ENCODE results near the gene FBLN2.
"Not testable (repeated sequence)": the region's sequence is repeated elsewhere in the genome, so short reads cannot be mapped to it uniquely, and the experiment has no call there.

FBLN2 gene

GRCh38 chr3:13513913-13514517 is 34.9 kb upstream of the FBLN2 start:
- DNase-seq (ENCODE audit: low read depth), result no peak

- DNase-seq (ENCODE audit: low read depth), result no peak
Observed at GRCh38 chr3:13514639-13515435, 34.1 kb upstream of the FBLN2 start.

GRCh38 chr3:13515786-13516759 is 32.9 kb upstream of the FBLN2 start:
- DNase-seq (ENCODE audit: low read depth), result no peak

GRCh38 chr3:13516760-13517135 is 32.2 kb upstream of the FBLN2 start:
- no peak for DNase-seq (ENCODE audit: low read depth)

GRCh38 chr3:13517253-13517977 is 31.5 kb upstream of the FBLN2 start:
- DNase-seq (ENCODE audit: low read depth), result no peak

GRCh38 chr3:13518516-13518953 is 30.4 kb upstream of the FBLN2 start:
- DNase-seq (ENCODE audit: low read depth), result no peak

GRCh38 chr3:13519006-13519791 is 29.7 kb upstream of the FBLN2 start:
- no peak for DNase-seq (ENCODE audit: low read depth)

- DNase-seq (ENCODE audit: low read depth), result no peak
Observed at GRCh38 chr3:13520326-13520880, 28.5 kb upstream of the FBLN2 start.

GRCh38 chr3:13521309-13521708 is 27.6 kb upstream of the FBLN2 start:
- DNase-seq (ENCODE audit: low read depth), result no peak

- not testable (repeated sequence) for DNase-seq (ENCODE audit: low read depth)
Observed at GRCh38 chr3:13521749-13522148, 27.2 kb upstream of the FBLN2 start.

GRCh38 chr3:13522236-13522635 is 26.7 kb upstream of the FBLN2 start:
- no peak for DNase-seq (ENCODE audit: low read depth)

GRCh38 chr3:13524979-13525669 is 23.8 kb upstream of the FBLN2 start:
- DNase-seq (ENCODE audit: low read depth), result peak; percentile 64

- no peak for DNase-seq (ENCODE audit: low read depth)
Observed at GRCh38 chr3:13525827-13526625, 22.9 kb upstream of the FBLN2 start.

- DNase-seq (ENCODE audit: low read depth), result no peak
Observed at GRCh38 chr3:13526626-13526949, 22.3 kb upstream of the FBLN2 start.

GRCh38 chr3:13528217-13528867 is 20.6 kb upstream of the FBLN2 start:
- DNase-seq (ENCODE audit: low read depth), result no peak

- DNase-seq (ENCODE audit: low read depth), result no peak
Observed at GRCh38 chr3:13529196-13530112, 19.5 kb upstream of the FBLN2 start.

- DNase-seq (ENCODE audit: low read depth), result no peak
Observed at GRCh38 chr3:13530241-13531009, 18.5 kb upstream of the FBLN2 start.

All from amniotic epithelial cell (primary cell).